B cell (primary cell): ENCODE data around the gene SLC7A6.

ENCODE experiments used
- EZH2 ChIP-seq: IDR thresholded peaks from 2 replicates; pipeline ENCODE4 v1.6.1; 2012; ENCODE audit warnings: borderline replicate concordance, low read depth, mild to moderate bottlenecking, moderate library complexity, low read length; ENCODE audit not compliant: insufficient read depth, poor library complexity, severe bottlenecking
- TF ChIP-seq, protein P1 (sequence below): fragments of 200-600 bp; IDR thresholded peaks from one replicate; pipeline ENCODE4 v1.8.0; 2022; ENCODE audit warnings: antibody characterized with exemption, mild to moderate bottlenecking

DNA sequence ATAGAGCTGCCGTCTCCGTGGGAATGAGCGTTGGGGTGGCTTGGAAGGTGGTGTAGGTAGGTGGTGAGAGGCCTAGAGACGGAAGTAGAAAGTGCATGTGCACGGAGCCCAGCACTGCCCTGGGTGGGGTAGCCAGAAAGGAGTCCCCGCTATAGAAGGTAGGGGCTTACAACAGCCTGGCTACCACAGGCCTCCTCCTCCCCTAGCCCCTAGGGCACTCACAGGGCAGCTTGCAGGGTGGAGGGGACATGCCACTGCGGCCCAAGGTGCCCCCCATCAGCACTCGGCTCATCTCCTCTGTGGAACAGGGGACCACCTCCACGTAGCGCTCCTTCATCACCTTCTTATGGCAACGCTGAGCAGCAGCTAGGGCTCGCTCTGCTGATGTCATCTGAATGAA, 33.4 kb upstream of the SLC7A6 start:
- TF ChIP-seq, protein P1, sequence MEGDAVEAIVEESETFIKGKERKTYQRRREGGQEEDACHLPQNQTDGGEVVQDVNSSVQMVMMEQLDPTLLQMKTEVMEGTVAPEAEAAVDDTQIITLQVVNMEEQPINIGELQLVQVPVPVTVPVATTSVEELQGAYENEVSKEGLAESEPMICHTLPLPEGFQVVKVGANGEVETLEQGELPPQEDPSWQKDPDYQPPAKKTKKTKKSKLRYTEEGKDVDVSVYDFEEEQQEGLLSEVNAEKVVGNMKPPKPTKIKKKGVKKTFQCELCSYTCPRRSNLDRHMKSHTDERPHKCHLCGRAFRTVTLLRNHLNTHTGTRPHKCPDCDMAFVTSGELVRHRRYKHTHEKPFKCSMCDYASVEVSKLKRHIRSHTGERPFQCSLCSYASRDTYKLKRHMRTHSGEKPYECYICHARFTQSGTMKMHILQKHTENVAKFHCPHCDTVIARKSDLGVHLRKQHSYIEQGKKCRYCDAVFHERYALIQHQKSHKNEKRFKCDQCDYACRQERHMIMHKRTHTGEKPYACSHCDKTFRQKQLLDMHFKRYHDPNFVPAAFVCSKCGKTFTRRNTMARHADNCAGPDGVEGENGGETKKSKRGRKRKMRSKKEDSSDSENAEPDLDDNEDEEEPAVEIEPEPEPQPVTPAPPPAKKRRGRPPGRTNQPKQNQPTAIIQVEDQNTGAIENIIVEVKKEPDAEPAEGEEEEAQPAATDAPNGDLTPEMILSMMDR, result no peak
- no peak for TF ChIP-seq EZH2
